HepG2 (cell line): ENCODE data around the gene SYNC. TPM values are rescaled to one million over a fixed set of nuclear protein-coding genes. Genes with fewer than 3 reads are reported as not detected.

Source experiments
- CC2D1A ChIP-seq: sonication (generic); formaldehyde crosslinking; IDR thresholded peaks from 2 replicates; pipeline ENCODE4 v1.8.1; 2023; ENCODE audit warnings: mild to moderate bottlenecking, missing genetic modification reagents
- CREB1 ChIP-seq, 2 experiments: fragments of 450-650 bp in 1 of 2; IDR thresholded peaks; 2 replicates each; pipeline ENCODE4 v1.6.1; 2016 to 2017; ENCODE audit warnings: control low read depth in 1 of 2, mild to moderate bottlenecking in 1 of 2, missing compliant biosample characterization in 1 of 2, missing genetic modification characterization in 1 of 2
- EEA1 ChIP-seq: sonication (generic); formaldehyde crosslinking; IDR thresholded peaks from 2 replicates; pipeline ENCODE4 v1.5.1; 2020; ENCODE audit warnings: mild to moderate bottlenecking, missing genetic modification reagents, borderline replicate concordance
- ELF4 ChIP-seq: sonication (generic); formaldehyde crosslinking; IDR thresholded peaks from 2 replicates; pipeline ENCODE4 v1.5.0; 2020; ENCODE audit warnings: missing genetic modification reagents, mild to moderate bottlenecking, moderate library complexity, borderline replicate concordance
- FOXK2 ChIP-seq: fragments of 450-650 bp; IDR thresholded peaks from 2 replicates; pipeline ENCODE4 v1.6.1; 2016
- FOXO1 ChIP-seq: sonication (generic); formaldehyde crosslinking; IDR thresholded peaks from 2 replicates; pipeline ENCODE4 v1.4.0; 2020; ENCODE audit warnings: missing genetic modification reagents
- KDM5B ChIP-seq: sonication (generic); formaldehyde crosslinking; IDR thresholded peaks from 2 replicates; pipeline ENCODE4 v1.4.0; 2020; ENCODE audit warnings: missing genetic modification reagents, mild to moderate bottlenecking, borderline replicate concordance
- NCOA2 ChIP-seq: sonication (generic); formaldehyde crosslinking; IDR thresholded peaks from 2 replicates; pipeline ENCODE4 v1.8.0; 2022; ENCODE audit warnings: inconsistent platforms
- NR3C1 ChIP-seq: sonication (generic); formaldehyde crosslinking; IDR thresholded peaks from 2 replicates; pipeline ENCODE4 v1.4.0; 2020; ENCODE audit warnings: missing genetic modification reagents
- POLR2AphosphoS5 ChIP-seq: IDR thresholded peaks from 2 replicates; pipeline ENCODE4 v1.6.1; 2012; ENCODE audit warnings: low read depth, low read length
- PTBP1 ChIP-seq: fragments of 200-400 bp; formaldehyde crosslinking; IDR thresholded peaks from 2 replicates; pipeline ENCODE4 v1.6.1; 2018; ENCODE audit warnings: low read length, low read depth; ENCODE audit not compliant: poor library complexity, severe bottlenecking
- ZC3H4 ChIP-seq: sonication (generic); formaldehyde crosslinking; IDR thresholded peaks from 2 replicates; pipeline ENCODE4 v1.4.0; 2020; ENCODE audit warnings: missing genetic modification reagents, borderline replicate concordance
- ZFP62 ChIP-seq: sonication (generic); formaldehyde crosslinking; IDR thresholded peaks from 2 replicates; pipeline ENCODE4 v1.4.0; 2020; ENCODE audit warnings: missing genetic modification reagents
- ZNF136 ChIP-seq: sonication (generic); formaldehyde crosslinking; IDR thresholded peaks from 2 replicates; pipeline ENCODE4 v1.8.1; 2022; ENCODE audit warnings: low read depth, mild to moderate bottlenecking, moderate library complexity, missing genetic modification reagents
- ZNF234 ChIP-seq: sonication (generic); formaldehyde crosslinking; conservative IDR thresholded peaks from 2 replicates; pipeline ENCODE4 v1.5.1; 2020; ENCODE audit warnings: mild to moderate bottlenecking, missing genetic modification reagents
- ZNF383 ChIP-seq: sonication (generic); formaldehyde crosslinking; IDR thresholded peaks from 2 replicates; pipeline ENCODE4 v1.4.0; 2020; ENCODE audit warnings: missing genetic modification reagents, mild to moderate bottlenecking, borderline replicate concordance
- ZNF430 ChIP-seq: sonication (generic); formaldehyde crosslinking; IDR thresholded peaks from 2 replicates; pipeline ENCODE4 v1.9.0; 2021; ENCODE audit warnings: mild to moderate bottlenecking, missing genetic modification reagents
- ZNF460 ChIP-seq: sonication (generic); formaldehyde crosslinking; IDR thresholded peaks from 2 replicates; pipeline ENCODE4 v1.5.1; 2020; ENCODE audit warnings: missing genetic modification reagents, mild to moderate bottlenecking, borderline replicate concordance
- ZNF543 ChIP-seq: sonication (generic); formaldehyde crosslinking; IDR thresholded peaks from 2 replicates; pipeline ENCODE4 v1.4.0; 2020; ENCODE audit warnings: mild to moderate bottlenecking, missing genetic modification reagents
- ZNF577 ChIP-seq: sonication (generic); formaldehyde crosslinking; IDR thresholded peaks from 2 replicates; pipeline ENCODE4 v1.4.0; 2020; ENCODE audit warnings: mild to moderate bottlenecking, low read depth, missing genetic modification reagents, borderline replicate concordance
- ZNF720 ChIP-seq: sonication (generic); formaldehyde crosslinking; IDR thresholded peaks from 2 replicates; pipeline ENCODE4 v1.4.0; 2020; ENCODE audit warnings: missing genetic modification reagents
- ZNF75D ChIP-seq: sonication (generic); formaldehyde crosslinking; IDR thresholded peaks from 2 replicates; pipeline ENCODE4 v1.8.1; 2023; ENCODE audit warnings: missing genetic modification reagents, mild to moderate bottlenecking, borderline replicate concordance
- ZNF766 ChIP-seq: sonication (generic); formaldehyde crosslinking; IDR thresholded peaks from 2 replicates; pipeline ENCODE4 v1.5.0; 2020; ENCODE audit warnings: missing genetic modification reagents, borderline replicate concordance
- ZNF772 ChIP-seq: sonication (generic); formaldehyde crosslinking; IDR thresholded peaks from 2 replicates; pipeline ENCODE4 v1.5.0; 2020; ENCODE audit warnings: mild to moderate bottlenecking, missing genetic modification reagents
- polyA plus RNA-seq, 8 experiments: library from polyadenylated mRNA; depleted of rRNA in 3 of 8; stranded (reverse) in 7 of 8; unstranded in 1 of 8; fragments of >200 nt; fragmentation: Illumina TruSeq in 4 of 8; extraction: Trizol in 4 of 8; gene quantifications; 2 replicates each; pipeline versions ENCODE4 v1.2.1 to v1.2.3, GENCODE V29; 2011 to 2016; ENCODE audit warnings: low read depth in 4 of 8, missing spikeins in 1 of 8, mixed read lengths in 1 of 8; ENCODE audit not compliant: insufficient read depth in 1 of 8
- total RNA-seq, 5 experiments: library from RNA; depleted of rRNA; stranded (reverse); fragments of >200 nt; fragmentation: Illumina TruSeq; extraction: Trizol; gene quantifications; 2 replicates each; pipeline ENCODE4 v1.2.3, GENCODE V29; 2016; ENCODE audit warnings: low read depth in 1 of 5
- TF ChIP-seq, protein P1 (sequence below), 2 experiments: sonication (generic) in 1 of 2; formaldehyde crosslinking in 1 of 2; IDR thresholded peaks; 2 replicates each; pipeline versions ENCODE4 v1.5.1 to v1.6.1; 2011 to 2020; ENCODE audit warnings: borderline replicate concordance in 1 of 2, low read depth in 1 of 2, low read length in 1 of 2, mild to moderate bottlenecking in 1 of 2, missing genetic modification reagents in 1 of 2, moderate library complexity in 1 of 2
- TF ChIP-seq, protein P2 (sequence below): IDR thresholded peaks from 2 replicates; pipeline ENCODE4 v1.6.1; 2016; ENCODE audit warnings: mild to moderate bottlenecking
- TF ChIP-seq, protein P3 (sequence below): sonication (generic); formaldehyde crosslinking; IDR thresholded peaks from 2 replicates; pipeline ENCODE4 v1.5.0; 2020; ENCODE audit warnings: mild to moderate bottlenecking, missing genetic modification reagents

The SYNC gene
- total and polyA plus RNA-seq, 2 of the 13 experiments (the other 11 are each of a cell fraction or from before 2014, with no cell fraction given), result 2.4 to 5.4 TPM

- no peak for TF ChIP-seq ZNF577 (CRISPR knock-in tag)
- TF ChIP-seq, protein P1, sequence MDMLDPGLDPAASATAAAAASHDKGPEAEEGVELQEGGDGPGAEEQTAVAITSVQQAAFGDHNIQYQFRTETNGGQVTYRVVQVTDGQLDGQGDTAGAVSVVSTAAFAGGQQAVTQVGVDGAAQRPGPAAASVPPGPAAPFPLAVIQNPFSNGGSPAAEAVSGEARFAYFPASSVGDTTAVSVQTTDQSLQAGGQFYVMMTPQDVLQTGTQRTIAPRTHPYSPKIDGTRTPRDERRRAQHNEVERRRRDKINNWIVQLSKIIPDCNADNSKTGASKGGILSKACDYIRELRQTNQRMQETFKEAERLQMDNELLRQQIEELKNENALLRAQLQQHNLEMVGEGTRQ (IDR thresholded peaks at IDR 0.05; ENCODE audit: low read depth, low read length), result no peak
- TF ChIP-seq, protein P1 (CRISPR knock-in tag; IDR thresholded peaks at IDR 0.05; ENCODE audit: borderline replicate concordance), result no peak
- TF ChIP-seq NCOA2 (CRISPR knock-in tag), result no peak
- no peak for TF ChIP-seq ZNF383 (CRISPR knock-in tag)
- no peak for TF ChIP-seq KDM5B (CRISPR knock-in tag)
- TF ChIP-seq ZC3H4, result no peak
- 0 out of 2 replicates have a peak, but pooled peaks have one; percentile 37 for TF ChIP-seq ZNF136
- no peak for TF ChIP-seq ZNF766
- peak; percentile 9; the same call in 1 of the 2 replicates for TF ChIP-seq FOXO1 (CRISPR knock-in tag)
- TF ChIP-seq ZNF430, result no peak
- TF ChIP-seq ZNF720, result no peak
- TF ChIP-seq CC2D1A (CRISPR knock-in tag), result no peak
- no peak for TF ChIP-seq ZFP62 (CRISPR knock-in tag)
- TF ChIP-seq, protein P2, sequence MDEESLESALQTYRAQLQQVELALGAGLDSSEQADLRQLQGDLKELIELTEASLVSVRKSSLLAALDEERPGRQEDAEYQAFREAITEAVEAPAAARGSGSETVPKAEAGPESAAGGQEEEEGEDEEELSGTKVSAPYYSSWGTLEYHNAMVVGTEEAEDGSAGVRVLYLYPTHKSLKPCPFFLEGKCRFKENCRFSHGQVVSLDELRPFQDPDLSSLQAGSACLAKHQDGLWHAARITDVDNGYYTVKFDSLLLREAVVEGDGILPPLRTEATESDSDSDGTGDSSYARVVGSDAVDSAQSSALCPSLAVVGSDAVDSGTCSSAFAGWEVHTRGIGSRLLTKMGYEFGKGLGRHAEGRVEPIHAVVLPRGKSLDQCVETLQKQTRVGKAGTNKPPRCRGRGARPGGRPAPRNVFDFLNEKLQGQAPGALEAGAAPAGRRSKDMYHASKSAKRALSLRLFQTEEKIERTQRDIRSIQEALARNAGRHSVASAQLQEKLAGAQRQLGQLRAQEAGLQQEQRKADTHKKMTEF (CRISPR knock-in tag), result 0 out of 2 replicates have a peak, but pooled peaks have one; percentile 9
- TF ChIP-seq EEA1 (CRISPR knock-in tag), result no peak
- no peak for TF ChIP-seq ZNF460 (CRISPR knock-in tag)
- no peak for TF ChIP-seq NR3C1
- TF ChIP-seq ZNF234, result no peak
- TF ChIP-seq POLR2AphosphoS5, result no peak
- no peak for TF ChIP-seq ZNF772 (CRISPR knock-in tag)
- no peak for TF ChIP-seq ELF4 (CRISPR knock-in tag)
- TF ChIP-seq, protein P3, sequence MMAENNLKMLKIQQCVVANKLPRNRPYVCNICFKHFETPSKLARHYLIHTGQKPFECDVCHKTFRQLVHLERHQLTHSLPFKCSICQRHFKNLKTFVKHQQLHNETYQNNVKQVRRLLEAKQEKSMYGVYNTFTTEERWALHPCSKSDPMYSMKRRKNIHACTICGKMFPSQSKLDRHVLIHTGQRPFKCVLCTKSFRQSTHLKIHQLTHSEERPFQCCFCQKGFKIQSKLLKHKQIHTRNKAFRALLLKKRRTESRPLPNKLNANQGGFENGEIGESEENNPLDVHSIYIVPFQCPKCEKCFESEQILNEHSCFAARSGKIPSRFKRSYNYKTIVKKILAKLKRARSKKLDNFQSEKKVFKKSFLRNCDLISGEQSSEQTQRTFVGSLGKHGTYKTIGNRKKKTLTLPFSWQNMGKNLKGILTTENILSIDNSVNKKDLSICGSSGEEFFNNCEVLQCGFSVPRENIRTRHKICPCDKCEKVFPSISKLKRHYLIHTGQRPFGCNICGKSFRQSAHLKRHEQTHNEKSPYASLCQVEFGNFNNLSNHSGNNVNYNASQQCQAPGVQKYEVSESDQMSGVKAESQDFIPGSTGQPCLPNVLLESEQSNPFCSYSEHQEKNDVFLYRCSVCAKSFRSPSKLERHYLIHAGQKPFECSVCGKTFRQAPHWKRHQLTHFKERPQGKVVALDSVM (CRISPR knock-in tag), result no peak
- TF ChIP-seq FOXK2, result no peak
- TF ChIP-seq ZNF543 (CRISPR knock-in tag), result no peak
- TF ChIP-seq ZNF75D (CRISPR knock-in tag), result no peak
- TF ChIP-seq PTBP1, result no peak
- TF ChIP-seq CREB1 (IDR thresholded peaks at IDR 0.05), result no peak
- no peak for TF ChIP-seq CREB1 (CRISPR knock-in tag; IDR thresholded peaks at IDR 0.05)
These were observed 40.4 kb upstream of the SYNC start (continued) for GRCh38 chr1:32742956-32743355.
